ENCODE results near the gene ABTB2.
"Not testable (repeated sequence)": the region's sequence is repeated elsewhere in the genome, so short reads cannot be mapped to it uniquely, and the experiment has no call there.

The ABTB2 gene

GRCh38 chr11:34357701-34358257, at the start of gene ABTB2:
Gene ABTB2 (minus strand): TSS chr11:34358010.
- DNase-seq: peak; percentile 96

- DNase-seq: no peak
Observed at GRCh38 chr11:34407121-34407813, 49.5 kb upstream of the ABTB2 start.

GRCh38 chr11:34406413-34406812, 48.6 kb upstream of the ABTB2 start:
- DNase-seq: no peak

- peak; percentile 28 for DNase-seq
Observed at GRCh38 chr11:34405079-34405858, 47.5 kb upstream of the ABTB2 start.

GRCh38 chr11:34404280-34404679, 46.5 kb upstream of the ABTB2 start:
- no peak for DNase-seq

GRCh38 chr11:34403431-34403830, 45.6 kb upstream of the ABTB2 start:
- DNase-seq: no peak

GRCh38 chr11:34397811-34398210, 40.0 kb upstream of the ABTB2 start:
- DNase-seq: no peak

GRCh38 chr11:34397120-34397519, 39.3 kb upstream of the ABTB2 start:
- no peak for DNase-seq

- DNase-seq: no peak
Observed at GRCh38 chr11:34395916-34396550, 38.2 kb upstream of the ABTB2 start.

GRCh38 chr11:34394771-34395300, 37.0 kb upstream of the ABTB2 start:
- no peak for DNase-seq

- no peak for DNase-seq
Observed at GRCh38 chr11:34387653-34388052, 29.8 kb upstream of the ABTB2 start.

GRCh38 chr11:34386356-34386755, 28.5 kb upstream of the ABTB2 start:
- DNase-seq: not testable (repeated sequence)

- DNase-seq: no peak
Observed at GRCh38 chr11:34382532-34383276, 24.9 kb upstream of the ABTB2 start.

GRCh38 chr11:34381775-34382174, 24.0 kb upstream of the ABTB2 start:
- no peak for DNase-seq

GRCh38 chr11:34380696-34381095, 22.9 kb upstream of the ABTB2 start:
- no peak for DNase-seq

- no peak for DNase-seq
Observed at GRCh38 chr11:34379539-34379938, 21.7 kb upstream of the ABTB2 start.

GRCh38 chr11:34379079-34379478, 21.3 kb upstream of the ABTB2 start:
- DNase-seq: no peak

- no peak for DNase-seq
Observed at GRCh38 chr11:34373727-34374126, 15.9 kb upstream of the ABTB2 start.

- no peak for DNase-seq
Observed at GRCh38 chr11:34366522-34366921, 8.7 kb upstream of the ABTB2 start.

GRCh38 chr11:34364102-34364501, 6.3 kb upstream of the ABTB2 start:
- DNase-seq: no peak

GRCh38 chr11:34363363-34364084, 5.7 kb upstream of the ABTB2 start:
- no peak for DNase-seq

GRCh38 chr11:34360046-34360445, 2.2 kb upstream of the ABTB2 start:
- no peak for DNase-seq
